ENCODE measurements around the gene PLA2G4B. TPM values are rescaled to one million over a fixed set of nuclear protein-coding genes. Genes with fewer than 3 reads are reported as not detected.
A peak's percentile ranks its signal among the peaks of the same experiment; 100 is the strongest.

Gene PLA2G4B
- polyA plus RNA-seq, 1 donor (not counting 4 experiments of a cell fraction or from before 2014, with no cell fraction given): 8.6 TPM

- H3K79me2 ChIP-seq (ENCODE audit: control insufficient read depth, insufficient read depth, low read length): no peaks in the 10 kb centered on the region
- dilution Hi-C loops (cut with MboI; ENCODE audit: extremely low pct_ligation_motif_present, low sequenced_read_pairs): no loop called here
- DNase-seq (ENCODE audit: low read depth, low spot score) (no peak), FAIRE-seq (no peak)
- H3K4me1 ChIP-seq (ENCODE audit: control insufficient read depth, extremely low read depth, insufficient read depth, low read length): peaks cover 7% of the 10 kb centered on the region
- no peak overlapping the region for H3K4me3 ChIP-seq (ENCODE audit: control insufficient read depth in 2 of 3, extremely low read depth in 1 of 3, insufficient read depth in 2 of 3, low read depth in 1 of 3, low read length in 3 of 3)
- H2AFZ ChIP-seq (ENCODE audit: control insufficient read depth, low read length): no peak overlapping the region
- no peak overlapping the region for H3K9ac ChIP-seq (ENCODE audit: control insufficient read depth, extremely low read depth, insufficient read depth, low read length)
- H3K9me1 ChIP-seq (ENCODE audit: control insufficient read depth, extremely low read depth, insufficient read depth, low read length): no peaks in the 10 kb centered on the region
- H3K9me3 ChIP-seq (ENCODE audit: control insufficient read depth, low read depth, low read length): no peaks in the 10 kb centered on the region
- no peaks in the 10 kb centered on the region for H3K36me3 ChIP-seq (ENCODE audit: control insufficient read depth in 2 of 2, extremely low read depth in 1 of 2, insufficient read depth in 2 of 2, low read length in 2 of 2)
- H4K20me1 ChIP-seq (ENCODE audit: control insufficient read depth, extremely low read depth, insufficient read depth, low read length): no peaks in the 10 kb centered on the region
- H3K4me2 ChIP-seq (ENCODE audit: control insufficient read depth, extremely low read depth, insufficient read depth, low read depth, low read length): peak overlapping the region; percentile 17
- TF ChIP-seq EZH2 (IDR thresholded peaks at IDR 0.05; ENCODE audit: low read length) (peak; percentile 51), CTCF (optimal IDR thresholded peaks at IDR 0.05 in 1 of 3, IDR thresholded peaks at IDR 0.05 in 1 of 3, conservative IDR thresholded peaks at IDR 0.05 in 1 of 3; ENCODE audit: extremely low read depth in 1 of 3, insufficient read depth in 2 of 3, low read length in 3 of 3) (no peak)
- peaks cover 15% of the 10 kb centered on the region for H3K27me3 ChIP-seq (ENCODE audit: control insufficient read depth, extremely low read depth, insufficient read depth, low read length)
- no peak overlapping the region for H3K27ac ChIP-seq (ENCODE audit: control insufficient read depth, insufficient read depth, low read length)
Measured at GRCh38 chr15:41881550-41881919, 42.9 kb downstream of the PLA2G4B start.

- dilution Hi-C loops (cut with MboI; ENCODE audit: extremely low pct_ligation_motif_present, low sequenced_read_pairs): no loop called here
- Histone ChIP-seq H3K9ac (ENCODE audit: control insufficient read depth, extremely low read depth, insufficient read depth, low read length) (no peak overlapping the region), H3K27me3 (ENCODE audit: control insufficient read depth, extremely low read depth, insufficient read depth, low read length) (peaks cover 15% of the 10 kb centered on the region), H3K4me3 (ENCODE audit: control insufficient read depth in 2 of 3, extremely low read depth in 1 of 3, insufficient read depth in 2 of 3, low read depth in 1 of 3, low read length in 3 of 3) (no peak overlapping the region), H3K36me3 (ENCODE audit: control insufficient read depth in 2 of 2, extremely low read depth in 1 of 2, insufficient read depth in 2 of 2, low read length in 2 of 2) (no peaks in the 10 kb centered on the region), H4K20me1 (ENCODE audit: control insufficient read depth, extremely low read depth, insufficient read depth, low read length) (no peaks in the 10 kb centered on the region), H3K27ac (ENCODE audit: control insufficient read depth, insufficient read depth, low read length) (no peak overlapping the region), H3K4me1 (ENCODE audit: control insufficient read depth, extremely low read depth, insufficient read depth, low read length) (peaks cover 7% of the 10 kb centered on the region), H3K79me2 (ENCODE audit: control insufficient read depth, insufficient read depth, low read length) (no peaks in the 10 kb centered on the region), H3K4me2 (ENCODE audit: control insufficient read depth, extremely low read depth, insufficient read depth, low read depth, low read length) (peak overlapping the region; percentile 25), H2AFZ (ENCODE audit: control insufficient read depth, low read length) (no peak overlapping the region), H3K9me1 (ENCODE audit: control insufficient read depth, extremely low read depth, insufficient read depth, low read length) (no peaks in the 10 kb centered on the region), H3K9me3 (ENCODE audit: control insufficient read depth, low read depth, low read length) (no peaks in the 10 kb centered on the region)
- no peak for FAIRE-seq
- DNase-seq (ENCODE audit: low read depth, low spot score): no peak
- no peak for TF ChIP-seq EZH2 (IDR thresholded peaks at IDR 0.05; ENCODE audit: low read length)
- no peak for TF ChIP-seq CTCF (optimal IDR thresholded peaks at IDR 0.05 in 1 of 3, IDR thresholded peaks at IDR 0.05 in 1 of 3, conservative IDR thresholded peaks at IDR 0.05 in 1 of 3; ENCODE audit: extremely low read depth in 1 of 3, insufficient read depth in 2 of 3, low read length in 3 of 3)
Measured at GRCh38 chr15:41881920-41882688, 43.5 kb downstream of the PLA2G4B start.

Measured in keratinocyte (primary cell).